ENCODE results near the gene KRT24.

DNA sequence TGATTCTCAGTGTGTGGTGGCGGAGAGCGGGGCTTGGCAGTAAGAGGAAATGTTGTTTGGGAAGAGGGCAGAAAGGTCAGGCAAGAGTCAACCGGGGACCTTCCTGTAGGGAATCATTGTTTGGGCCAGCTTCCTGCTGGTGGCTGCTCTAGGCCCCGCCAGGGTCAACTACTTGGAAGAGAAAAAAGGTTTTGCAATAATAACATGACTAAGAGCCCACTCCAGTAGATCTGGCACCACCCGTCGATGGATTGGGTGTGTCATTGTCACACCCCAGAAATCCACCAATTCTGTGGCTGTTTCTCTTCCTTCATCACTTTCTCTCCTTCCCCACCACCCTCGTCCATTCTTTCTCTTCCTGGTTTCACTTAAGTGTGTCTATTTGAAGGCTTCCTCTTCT lies 4.2 kb upstream of the KRT24 start:
- no peak for TF ChIP-seq POLR2A (IDR thresholded peaks at IDR 0.05; ENCODE audit: extremely low read depth, insufficient read length)
- TF ChIP-seq, protein P1, sequence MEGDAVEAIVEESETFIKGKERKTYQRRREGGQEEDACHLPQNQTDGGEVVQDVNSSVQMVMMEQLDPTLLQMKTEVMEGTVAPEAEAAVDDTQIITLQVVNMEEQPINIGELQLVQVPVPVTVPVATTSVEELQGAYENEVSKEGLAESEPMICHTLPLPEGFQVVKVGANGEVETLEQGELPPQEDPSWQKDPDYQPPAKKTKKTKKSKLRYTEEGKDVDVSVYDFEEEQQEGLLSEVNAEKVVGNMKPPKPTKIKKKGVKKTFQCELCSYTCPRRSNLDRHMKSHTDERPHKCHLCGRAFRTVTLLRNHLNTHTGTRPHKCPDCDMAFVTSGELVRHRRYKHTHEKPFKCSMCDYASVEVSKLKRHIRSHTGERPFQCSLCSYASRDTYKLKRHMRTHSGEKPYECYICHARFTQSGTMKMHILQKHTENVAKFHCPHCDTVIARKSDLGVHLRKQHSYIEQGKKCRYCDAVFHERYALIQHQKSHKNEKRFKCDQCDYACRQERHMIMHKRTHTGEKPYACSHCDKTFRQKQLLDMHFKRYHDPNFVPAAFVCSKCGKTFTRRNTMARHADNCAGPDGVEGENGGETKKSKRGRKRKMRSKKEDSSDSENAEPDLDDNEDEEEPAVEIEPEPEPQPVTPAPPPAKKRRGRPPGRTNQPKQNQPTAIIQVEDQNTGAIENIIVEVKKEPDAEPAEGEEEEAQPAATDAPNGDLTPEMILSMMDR (IDR thresholded peaks at IDR 0.05; ENCODE audit: low read depth, low read length) = no peak
